Measurements from ENCODE around the gene TRIM15. TPM values are rescaled to one million over a fixed set of nuclear protein-coding genes. Genes with fewer than 3 reads are reported as not detected.

Gene TRIM15
- total RNA-seq, 1 experiment from 2014 or later: 11.8 TPM

- intact Hi-C loops (cut with micrococcal nuclease; ENCODE audit: unreplicated experiment): loop anchor here (5.0 kb wide), 1 partner anchor 114 kb away; the partner anchor contains the start of gene TRIM39
- Mint-ChIP-seq H3K9me3 (ENCODE audit: low read depth, unreplicated experiment) (no peaks in the 10 kb centered on the region), H3K4me1 (ENCODE audit: low read depth, unreplicated experiment) (peaks cover 48% of the 10 kb centered on the region), H3K27me3 (ENCODE audit: unreplicated experiment) (no peaks in the 10 kb centered on the region), H3K4me3 (ENCODE audit: low read depth, unreplicated experiment) (peak within 1 kb of the TSS; percentile 99), H3K27ac (ENCODE audit: unreplicated experiment) (peak within 1 kb of the TSS; percentile 94), H3K36me3 (ENCODE audit: insufficient read depth, unreplicated experiment) (peaks cover 68% of the 10 kb centered on the region)
- no TSS peak for BruUV-seq (replicated peaks)
- CTCF ChIA-PET: interaction anchor here (0.5 to 2.6 kb wide), 10 partner anchors 9 to 449 kb away, joined by 3 to 9 read pairs (median 3); partner anchors contain the start of gene TRIM39
- DNase-seq: peak; percentile 99
- TF ChIP-seq CTCF (IDR thresholded peaks at IDR 0.05; ENCODE audit: unreplicated experiment): no peak
Observed at GRCh38 chr6:30212865-30213666, 49.7 kb downstream of the TRIM15 start, which contains the start of gene TRIM26. Gene TRIM26, minus strand, starts transcription at chr6:30213406. Its CDS starts 14,303 bp downstream, at chr6:30199103.

GRCh38 chr6:30213667-30213956, 50.3 kb downstream of the TRIM15 start:
- Mint-ChIP-seq H3K27ac (ENCODE audit: unreplicated experiment) (peak overlapping the region; percentile 94), H3K36me3 (ENCODE audit: insufficient read depth, unreplicated experiment) (peaks cover 63% of the 10 kb centered on the region), H3K4me1 (ENCODE audit: low read depth, unreplicated experiment) (peaks cover 43% of the 10 kb centered on the region), H3K27me3 (ENCODE audit: unreplicated experiment) (no peaks in the 10 kb centered on the region), H3K4me3 (ENCODE audit: low read depth, unreplicated experiment) (peak overlapping the region; percentile 99), H3K9me3 (ENCODE audit: low read depth, unreplicated experiment) (no peaks in the 10 kb centered on the region)
- no TSS peak for BruUV-seq (replicated peaks)
- CTCF ChIA-PET: interaction anchor here (1.3 to 2.6 kb wide), 2 partner anchors 113 to 119 kb away, joined by 6 to 9 read pairs; partner anchors contain the start of gene TRIM39
- no peak for DNase-seq
- TF ChIP-seq CTCF (IDR thresholded peaks at IDR 0.05; ENCODE audit: unreplicated experiment): no peak
- intact Hi-C loops (cut with micrococcal nuclease; ENCODE audit: unreplicated experiment): loop anchor here (5.0 kb wide), 1 partner anchor 114 kb away; the partner anchor contains the start of gene TRIM39

- CTCF ChIA-PET: interaction anchor here (0.6 to 2.6 kb wide), 2 partner anchors 37 to 112 kb away, joined by 3 to 9 read pairs; partner anchors contain the start of gene TRIM39
- DNase-seq: peak; percentile 87
- peaks cover 38% of the 10 kb centered on the region for H3K4me1 Mint-ChIP-seq (ENCODE audit: low read depth, unreplicated experiment)
- H3K4me3 Mint-ChIP-seq (ENCODE audit: low read depth, unreplicated experiment): peak overlapping the region; percentile 99
- H3K27ac Mint-ChIP-seq (ENCODE audit: unreplicated experiment): peak overlapping the region; percentile 94
- no peaks in the 10 kb centered on the region for H3K9me3 Mint-ChIP-seq (ENCODE audit: low read depth, unreplicated experiment)
- BruUV-seq (replicated peaks): TSS peak; percentile 84
- H3K27me3 Mint-ChIP-seq (ENCODE audit: unreplicated experiment): no peaks in the 10 kb centered on the region
- no peak for TF ChIP-seq CTCF (IDR thresholded peaks at IDR 0.05; ENCODE audit: unreplicated experiment)
- intact Hi-C loops (cut with micrococcal nuclease; ENCODE audit: unreplicated experiment): loop anchor here (5.0 kb wide), 1 partner anchor 113 kb away; the partner anchor contains the start of gene TRIM39
- H3K36me3 Mint-ChIP-seq (ENCODE audit: insufficient read depth, unreplicated experiment): peaks cover 58% of the 10 kb centered on the region
Observed at GRCh38 chr6:30213957-30214656, 50.8 kb downstream of the TRIM15 start.

GRCh38 chr6:30214657-30214982, 51.3 kb downstream of the TRIM15 start:
- CTCF ChIA-PET: interaction anchor here (0.6 to 2.6 kb wide), 2 partner anchors 37 to 112 kb away, joined by 3 to 9 read pairs; partner anchors contain the start of gene TRIM39
- peaks cover 42% of the 10 kb centered on the region for H3K4me1 Mint-ChIP-seq (ENCODE audit: low read depth, unreplicated experiment)
- no peaks in the 10 kb centered on the region for H3K27me3 Mint-ChIP-seq (ENCODE audit: unreplicated experiment)
- H3K36me3 Mint-ChIP-seq (ENCODE audit: insufficient read depth, unreplicated experiment): peaks cover 57% of the 10 kb centered on the region
- no peak for TF ChIP-seq CTCF (IDR thresholded peaks at IDR 0.05; ENCODE audit: unreplicated experiment)
- intact Hi-C loops (cut with micrococcal nuclease; ENCODE audit: unreplicated experiment): loop anchor here (5.0 kb wide), 1 partner anchor 113 kb away; the partner anchor contains the start of gene TRIM39
- peak overlapping the region; percentile 99 for H3K4me3 Mint-ChIP-seq (ENCODE audit: low read depth, unreplicated experiment)
- peak overlapping the region; percentile 94 for H3K27ac Mint-ChIP-seq (ENCODE audit: unreplicated experiment)
- no peak for DNase-seq
- no peaks in the 10 kb centered on the region for H3K9me3 Mint-ChIP-seq (ENCODE audit: low read depth, unreplicated experiment)
- BruUV-seq (replicated peaks): no TSS peak

Measured in Calu3 (cell line).